Stimulated activated CD4-positive, alpha-beta T cell treated with anti-CD3 and anti-CD28 coated beads, Interleukin-15, amount 100 ng/mL, for 24 hours (primary cell): ENCODE measurements around the gene MBOAT1.
"Not testable (repeated sequence)": the region's sequence is repeated elsewhere in the genome, so short reads cannot be mapped to it uniquely, and the experiment has no call there.

Source experiments
- DNase-seq: peaks from one replicate; pipeline ENCODE4 v3.0.0-alpha.2; 2020

The MBOAT1 gene

GRCh38 chr6:20212392-20213111, at the start of gene MBOAT1:
Gene MBOAT1, minus strand, starts transcription at chr6:20212469. Its CDS starts 235 bp downstream, at chr6:20212234.
- DNase-seq: peak; percentile 84

- no peak for DNase-seq
Observed at GRCh38 chr6:20261685-20262084, 49.4 kb upstream of the MBOAT1 start.

GRCh38 chr6:20260360-20260759, 48.1 kb upstream of the MBOAT1 start:
- DNase-seq: no peak

- no peak for DNase-seq
Observed at GRCh38 chr6:20259316-20260049, 47.2 kb upstream of the MBOAT1 start.

- DNase-seq: no peak
Observed at GRCh38 chr6:20255428-20255827, 43.2 kb upstream of the MBOAT1 start.

- DNase-seq: no peak
Observed at GRCh38 chr6:20254295-20254694, 42.0 kb upstream of the MBOAT1 start.

- no peak for DNase-seq
Observed at GRCh38 chr6:20253021-20253420, 40.8 kb upstream of the MBOAT1 start.

GRCh38 chr6:20252311-20252710, 40.0 kb upstream of the MBOAT1 start:
- no peak for DNase-seq

- no peak for DNase-seq
Observed at GRCh38 chr6:20251525-20251924, 39.3 kb upstream of the MBOAT1 start.

- DNase-seq: no peak
Observed at GRCh38 chr6:20246125-20246524, 33.9 kb upstream of the MBOAT1 start.

GRCh38 chr6:20244807-20245681, 32.8 kb upstream of the MBOAT1 start:
- not testable (repeated sequence) for DNase-seq

GRCh38 chr6:20243288-20243687, 31.0 kb upstream of the MBOAT1 start:
- no peak for DNase-seq

GRCh38 chr6:20242397-20242796, 30.1 kb upstream of the MBOAT1 start:
- DNase-seq: no peak

- DNase-seq: no peak
Observed at GRCh38 chr6:20241102-20241501, 28.8 kb upstream of the MBOAT1 start.

- no peak for DNase-seq
Observed at GRCh38 chr6:20238688-20239587, 26.7 kb upstream of the MBOAT1 start.

- no peak for DNase-seq
Observed at GRCh38 chr6:20237677-20238460, 25.6 kb upstream of the MBOAT1 start.

- no peak for DNase-seq
Observed at GRCh38 chr6:20236909-20237600, 24.8 kb upstream of the MBOAT1 start.

- no peak for DNase-seq
Observed at GRCh38 chr6:20236344-20236743, 24.1 kb upstream of the MBOAT1 start.

- DNase-seq: no peak
Observed at GRCh38 chr6:20235041-20235440, 22.8 kb upstream of the MBOAT1 start.

- DNase-seq: no peak
Observed at GRCh38 chr6:20234136-20234535, 21.9 kb upstream of the MBOAT1 start.
